Neural cell (in vitro differentiated cells): Measurements from ENCODE around the gene SLC25A4. TPM values are rescaled to one million over a fixed set of nuclear protein-coding genes. Genes with fewer than 3 reads are reported as not detected.

Experiments used
- H2AFZ ChIP-seq: fragments of 200-600, 300-800 bp; sonication (generic), shearing (Covaris generic); 2 replicates; pipeline ENCODE4 v1.6.0; 2014; ENCODE audit warnings: low read depth, mild to moderate bottlenecking, antibody characterized with exemption, low read length, moderate library complexity
- H3F3A ChIP-seq: fragments of 200-600 bp; shearing (Covaris generic); 2 replicates; pipeline ENCODE4 v1.6.1; 2016; ENCODE audit warnings: mild to moderate bottlenecking, moderate library complexity, mixed read lengths, antibody characterized with exemption, low read length; ENCODE audit not compliant: insufficient read depth, poor library complexity, severe bottlenecking
- H3K27ac ChIP-seq: fragments of 200-600, 300-800 bp; sonication (generic), shearing (Covaris generic); 2 replicates; pipeline ENCODE4 v1.5.1; 2014; ENCODE audit warnings: mild to moderate bottlenecking, low read length, moderate library complexity
- H3K27me3 ChIP-seq: fragments of 300-800, 200-600 bp; sonication (generic), shearing (Covaris generic); 2 replicates; pipeline ENCODE4 v1.6.0; 2014; ENCODE audit warnings: mild to moderate bottlenecking, low read depth, low read length, moderate library complexity; ENCODE audit not compliant: insufficient read depth
- H3K36me3 ChIP-seq: fragments of 300-800, 200-600 bp; sonication (generic), shearing (Covaris generic); 2 replicates; pipeline ENCODE4 v1.5.1; 2014; ENCODE audit warnings: mild to moderate bottlenecking, antibody characterized with exemption, low read length, moderate library complexity; ENCODE audit not compliant: insufficient read depth
- H3K4me2 ChIP-seq: fragments of 300-800, 200-600 bp; sonication (generic), shearing (Covaris generic); 2 replicates; pipeline ENCODE4 v1.6.0; 2014; ENCODE audit warnings: mild to moderate bottlenecking, low read length
- H3K4me3 ChIP-seq: fragments of 300-800, 200-600 bp; sonication (generic), shearing (Covaris generic); 2 replicates; pipeline ENCODE4 v1.5.1; 2014; ENCODE audit warnings: mild to moderate bottlenecking, low read length, moderate library complexity
- H3K79me2 ChIP-seq: fragments of 200-600 bp; shearing (Covaris generic); replicated peaks from 2 replicates; pipeline ENCODE4 v1.6.0; 2014; ENCODE audit warnings: mild to moderate bottlenecking, low read length, moderate library complexity; ENCODE audit not compliant: insufficient read depth
- H3K9ac ChIP-seq: fragments of 300-800, 200-600 bp; sonication (generic), shearing (Covaris generic); 2 replicates; pipeline ENCODE4 v1.6.1; 2016; ENCODE audit warnings: mild to moderate bottlenecking, low read length, mixed read lengths
- H3K9me2 ChIP-seq: fragments of 200-600 bp; shearing (Covaris generic); 2 replicates; pipeline ENCODE4 v1.6.1; 2016; ENCODE audit warnings: mild to moderate bottlenecking, low read length, mixed read lengths; ENCODE audit not compliant: insufficient read depth
- H3K9me3 ChIP-seq: fragments of 200-600, 300-800 bp; sonication (generic), shearing (Covaris generic); 2 replicates; pipeline ENCODE4 v1.6.1; 2016; ENCODE audit warnings: mild to moderate bottlenecking, mixed run types, low read length, moderate library complexity, mixed read lengths
- H4K20me1 ChIP-seq: fragments of 200-600 bp; shearing (Covaris generic); 2 replicates; pipeline ENCODE4 v1.6.1; 2016; ENCODE audit warnings: mild to moderate bottlenecking, mixed run types; ENCODE audit not compliant: insufficient read depth
- CTCF ChIP-seq: fragments of 450-650 bp; IDR thresholded peaks from 2 replicates; pipeline ENCODE4 v1.5.1; 2014; ENCODE audit warnings: antibody characterized with exemption, mild to moderate bottlenecking, moderate library complexity; ENCODE audit not compliant: poor library complexity, severe bottlenecking
- EP300 ChIP-seq: fragments of 450-650 bp; conservative IDR thresholded peaks from 2 replicates; pipeline ENCODE4 v1.6.1; 2014; ENCODE audit warnings: antibody characterized with exemption, mild to moderate bottlenecking, moderate library complexity; ENCODE audit not compliant: poor library complexity, severe bottlenecking
- EZH2 ChIP-seq: fragments of 200-600, 300-800 bp; shearing (Covaris generic), sonication (generic); IDR thresholded peaks from 2 replicates; pipeline ENCODE4 v1.6.1; 2014; ENCODE audit warnings: antibody characterized with exemption, low read length, borderline replicate concordance, mild to moderate bottlenecking; ENCODE audit not compliant: insufficient read depth, poor library complexity, severe bottlenecking
- MXI1 ChIP-seq: fragments of 450-650 bp; conservative IDR thresholded peaks from 2 replicates; pipeline ENCODE4 v1.6.1; 2014; ENCODE audit warnings: antibody characterized with exemption, mild to moderate bottlenecking; ENCODE audit not compliant: poor library complexity, severe bottlenecking
- POLR2AphosphoS5 ChIP-seq: IDR thresholded peaks from 2 replicates; pipeline ENCODE4 v1.6.1; 2012
- RAD21 ChIP-seq: fragments of 450-650 bp; conservative IDR thresholded peaks from 2 replicates; pipeline ENCODE4 v1.6.1; 2014; ENCODE audit warnings: antibody characterized with exemption, mild to moderate bottlenecking, moderate library complexity
- SMC3 ChIP-seq: fragments of 450-650 bp; conservative IDR thresholded peaks from 2 replicates; pipeline ENCODE4 v1.6.1; 2014; ENCODE audit warnings: antibody characterized with exemption, mild to moderate bottlenecking, moderate library complexity; ENCODE audit not compliant: poor library complexity
- TAF1 ChIP-seq: IDR thresholded peaks from 2 replicates; pipeline ENCODE4 v1.6.1; 2012; ENCODE audit warnings: low read depth
- polyA plus RNA-seq: library from polyadenylated mRNA; depleted of rRNA; stranded (reverse); fragments of >200 nt; gene quantifications from 2 replicates; pipeline ENCODE4 v1.2.3, GENCODE V29; 2014
- TF ChIP-seq, protein P1 (sequence below): IDR thresholded peaks from 2 replicates; pipeline ENCODE4 v1.6.1; 2012; ENCODE audit warnings: borderline replicate concordance

SLC25A4 gene
- polyA plus RNA-seq, 1 donor from 2014 or later, result 140 TPM

DNA sequence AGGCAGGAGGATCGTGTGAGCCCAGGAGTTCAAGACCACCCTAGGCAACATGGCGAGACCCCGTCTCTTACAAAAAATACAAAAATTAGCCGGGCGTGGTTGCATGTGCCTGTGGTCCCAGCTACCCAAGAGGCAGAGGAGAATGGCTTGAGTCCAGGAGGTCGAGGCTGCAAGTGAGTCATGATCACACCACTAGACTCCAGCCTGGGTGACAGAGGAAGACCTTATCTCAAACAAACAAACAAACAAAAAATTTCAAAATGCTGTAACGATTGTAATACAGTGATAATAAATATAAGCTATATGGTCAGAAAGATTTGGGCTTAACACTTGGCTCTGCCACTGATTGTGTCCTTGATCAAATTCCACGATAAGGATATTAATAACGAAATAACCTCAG is 24.2 kb downstream of the SLC25A4 start:
- H3K9ac ChIP-seq, result no peak overlapping the region
- H2AFZ ChIP-seq, result no peak overlapping the region
- H3K9me2 ChIP-seq, result no peaks in the 10 kb centered on the region
- no peaks in the 10 kb centered on the region for H4K20me1 ChIP-seq
- no peak overlapping the region for H3K4me3 ChIP-seq
- H3K27me3 ChIP-seq, result no peaks in the 10 kb centered on the region
- TF ChIP-seq MXI1, result no peak
- TF ChIP-seq EZH2, result no peak
- TF ChIP-seq, protein P1, sequence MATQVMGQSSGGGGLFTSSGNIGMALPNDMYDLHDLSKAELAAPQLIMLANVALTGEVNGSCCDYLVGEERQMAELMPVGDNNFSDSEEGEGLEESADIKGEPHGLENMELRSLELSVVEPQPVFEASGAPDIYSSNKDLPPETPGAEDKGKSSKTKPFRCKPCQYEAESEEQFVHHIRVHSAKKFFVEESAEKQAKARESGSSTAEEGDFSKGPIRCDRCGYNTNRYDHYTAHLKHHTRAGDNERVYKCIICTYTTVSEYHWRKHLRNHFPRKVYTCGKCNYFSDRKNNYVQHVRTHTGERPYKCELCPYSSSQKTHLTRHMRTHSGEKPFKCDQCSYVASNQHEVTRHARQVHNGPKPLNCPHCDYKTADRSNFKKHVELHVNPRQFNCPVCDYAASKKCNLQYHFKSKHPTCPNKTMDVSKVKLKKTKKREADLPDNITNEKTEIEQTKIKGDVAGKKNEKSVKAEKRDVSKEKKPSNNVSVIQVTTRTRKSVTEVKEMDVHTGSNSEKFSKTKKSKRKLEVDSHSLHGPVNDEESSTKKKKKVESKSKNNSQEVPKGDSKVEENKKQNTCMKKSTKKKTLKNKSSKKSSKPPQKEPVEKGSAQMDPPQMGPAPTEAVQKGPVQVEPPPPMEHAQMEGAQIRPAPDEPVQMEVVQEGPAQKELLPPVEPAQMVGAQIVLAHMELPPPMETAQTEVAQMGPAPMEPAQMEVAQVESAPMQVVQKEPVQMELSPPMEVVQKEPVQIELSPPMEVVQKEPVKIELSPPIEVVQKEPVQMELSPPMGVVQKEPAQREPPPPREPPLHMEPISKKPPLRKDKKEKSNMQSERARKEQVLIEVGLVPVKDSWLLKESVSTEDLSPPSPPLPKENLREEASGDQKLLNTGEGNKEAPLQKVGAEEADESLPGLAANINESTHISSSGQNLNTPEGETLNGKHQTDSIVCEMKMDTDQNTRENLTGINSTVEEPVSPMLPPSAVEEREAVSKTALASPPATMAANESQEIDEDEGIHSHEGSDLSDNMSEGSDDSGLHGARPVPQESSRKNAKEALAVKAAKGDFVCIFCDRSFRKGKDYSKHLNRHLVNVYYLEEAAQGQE, result no peak
- TF ChIP-seq CTCF, result no peak
- no peak for TF ChIP-seq POLR2AphosphoS5
- TF ChIP-seq RAD21, result no peak
- TF ChIP-seq SMC3, result no peak
- TF ChIP-seq EP300, result no peak
- no peak for TF ChIP-seq TAF1
- no peaks in the 10 kb centered on the region for H3K36me3 ChIP-seq
- no peaks in the 10 kb centered on the region for H3F3A ChIP-seq
- H3K27ac ChIP-seq, result no peak overlapping the region
- H3K79me2 ChIP-seq, result no peaks in the 10 kb centered on the region
- no peaks in the 10 kb centered on the region for H3K9me3 ChIP-seq
- H3K4me2 ChIP-seq, result no peak overlapping the region

DNA sequence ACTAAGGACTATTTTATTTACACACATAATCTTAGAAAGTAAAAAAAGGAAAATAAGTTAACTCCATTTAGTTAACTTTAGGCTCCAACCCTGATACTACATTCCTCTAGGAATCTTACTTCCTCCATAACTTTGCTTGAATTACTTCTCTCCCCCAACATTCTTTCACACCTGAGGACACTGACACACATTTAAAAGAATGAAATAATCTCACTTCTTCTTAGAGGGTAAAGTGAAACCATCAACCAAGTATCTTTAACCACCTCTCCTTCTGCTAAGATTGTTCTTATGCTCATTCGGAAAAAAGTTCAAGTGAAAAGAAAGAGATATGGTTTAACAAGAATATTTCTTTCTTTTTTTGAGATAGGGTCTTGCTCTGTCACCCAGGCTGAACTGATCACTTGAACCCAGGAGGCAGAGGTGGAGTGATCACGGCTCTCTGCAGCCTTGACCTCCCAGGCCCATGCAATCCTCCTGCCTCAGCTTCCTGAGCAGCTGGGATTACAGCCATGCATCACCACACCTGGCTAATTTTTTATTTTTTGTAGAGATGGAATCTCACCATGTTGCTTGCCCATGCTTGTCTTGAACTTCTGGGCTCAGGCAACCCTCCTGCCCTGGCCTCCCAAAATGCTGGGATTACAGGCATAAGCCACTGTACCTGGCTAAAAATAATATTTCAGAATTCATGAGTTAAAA is 28.5 kb downstream of the SLC25A4 start:
- no peak overlapping the region for H3K9ac ChIP-seq
- no peak overlapping the region for H3K4me2 ChIP-seq
- H3K9me3 ChIP-seq, result no peaks in the 10 kb centered on the region
- TF ChIP-seq SMC3 (no peak), RAD21 (no peak), POLR2AphosphoS5 (no peak), CTCF (no peak), TAF1 (no peak), EP300 (no peak), MXI1 (no peak), EZH2 (no peak)
- TF ChIP-seq, protein P1, result no peak
- H3F3A ChIP-seq, result no peaks in the 10 kb centered on the region
- no peaks in the 10 kb centered on the region for H3K9me2 ChIP-seq
- no peaks in the 10 kb centered on the region for H3K79me2 ChIP-seq
- H3K36me3 ChIP-seq, result no peaks in the 10 kb centered on the region
- peak overlapping the region; percentile 41 for H3K27ac ChIP-seq
- H3K4me3 ChIP-seq, result no peak overlapping the region
- H3K27me3 ChIP-seq, result no peaks in the 10 kb centered on the region
- H4K20me1 ChIP-seq, result no peaks in the 10 kb centered on the region
- no peak overlapping the region for H2AFZ ChIP-seq
